Trophoblast cell (in vitro differentiated cells and primary cell): ENCODE results near the gene TUBB6. TPM values are rescaled to one million over a fixed set of nuclear protein-coding genes. Genes with fewer than 3 reads are reported as not detected.

Experiments used
- DNase-seq, 2 donors: peaks; one replicate each; pipeline ENCODE4 v3.0.0-alpha.2; 2016
- H2AFZ ChIP-seq: 2 replicates; pipeline ENCODE4 v1.6.1; 2013; ENCODE audit warnings: low read length, moderate library complexity, mild to moderate bottlenecking; ENCODE audit not compliant: insufficient read depth, poor library complexity
- H2AK5ac ChIP-seq: 2 replicates; pipeline ENCODE4 v1.6.1; 2013; ENCODE audit warnings: mild to moderate bottlenecking, low read length
- H2BK120ac ChIP-seq: 2 replicates; pipeline ENCODE4 v1.6.1; 2013; ENCODE audit warnings: low read length, mild to moderate bottlenecking, moderate library complexity; ENCODE audit not compliant: insufficient read depth, poor library complexity
- H2BK12ac ChIP-seq: 2 replicates; pipeline ENCODE4 v1.6.1; 2013; ENCODE audit warnings: mild to moderate bottlenecking, low read length, moderate library complexity
- H2BK5ac ChIP-seq: 2 replicates; pipeline ENCODE4 v1.6.1; 2013; ENCODE audit warnings: low read length, low read depth, moderate library complexity, mild to moderate bottlenecking; ENCODE audit not compliant: poor library complexity
- H3K14ac ChIP-seq: 2 replicates; pipeline ENCODE4 v1.6.1; 2013; ENCODE audit warnings: mild to moderate bottlenecking, low read length
- H3K18ac ChIP-seq: 2 replicates; pipeline ENCODE4 v1.6.1; 2013; ENCODE audit warnings: mild to moderate bottlenecking, low read length
- H3K23ac ChIP-seq: 2 replicates; pipeline ENCODE4 v1.6.1; 2013; ENCODE audit warnings: low read length
- H3K27ac ChIP-seq: 2 replicates; pipeline ENCODE4 v1.5.1; 2013; ENCODE audit warnings: low read depth, mild to moderate bottlenecking, inconsistent platforms, low read length, moderate library complexity
- H3K27me3 ChIP-seq: 2 replicates; pipeline ENCODE4 v1.6.1; 2013; ENCODE audit warnings: inconsistent platforms, mild to moderate bottlenecking, low read length, moderate library complexity; ENCODE audit not compliant: insufficient read depth
- H3K36me3 ChIP-seq, 2 experiments: 1 replicate in 1 of 2; 2 replicates in 1 of 2; pipeline ENCODE4 v1.6.1; 2013; ENCODE audit warnings: low read length in 2 of 2, mild to moderate bottlenecking in 2 of 2, moderate library complexity in 1 of 2; ENCODE audit not compliant: insufficient read depth in 2 of 2, control insufficient read depth in 1 of 2
- H3K4ac ChIP-seq: 2 replicates; pipeline ENCODE4 v1.6.1; 2013; ENCODE audit warnings: low read depth, mild to moderate bottlenecking, low read length, moderate library complexity
- H3K4me1 ChIP-seq, 2 experiments: 1 replicate in 1 of 2; 2 replicates in 1 of 2; pipeline ENCODE4 v1.6.1; 2013; ENCODE audit warnings: low read length in 2 of 2, mild to moderate bottlenecking in 2 of 2, moderate library complexity in 1 of 2; ENCODE audit not compliant: insufficient read depth in 2 of 2, control insufficient read depth in 1 of 2
- H3K4me2 ChIP-seq: 2 replicates; pipeline ENCODE4 v1.6.1; 2013; ENCODE audit warnings: inconsistent platforms, mild to moderate bottlenecking, low read length, moderate library complexity
- H3K4me3 ChIP-seq: 2 replicates; pipeline ENCODE4 v1.5.1; 2013; ENCODE audit warnings: mild to moderate bottlenecking, low read depth, low read length, inconsistent platforms
- H3K79me1 ChIP-seq: one replicate; pipeline ENCODE4 v1.6.1; 2013; ENCODE audit warnings: low read length
- H3K79me2 ChIP-seq: 2 replicates; pipeline ENCODE4 v1.6.1; 2013; ENCODE audit warnings: low read length, mild to moderate bottlenecking; ENCODE audit not compliant: control insufficient read depth, insufficient read depth, poor library complexity
- H3K9ac ChIP-seq: 2 replicates; pipeline ENCODE4 v1.6.1; 2013; ENCODE audit warnings: mild to moderate bottlenecking, low read length
- H3K9me3 ChIP-seq: 2 replicates; pipeline ENCODE4 v1.6.1; 2013; ENCODE audit warnings: low read depth, mild to moderate bottlenecking, control low read depth, inconsistent platforms, low read length; ENCODE audit not compliant: insufficient read depth
- H4K12ac ChIP-seq: 2 replicates; pipeline ENCODE4 v1.6.1; 2013; ENCODE audit warnings: low read depth, mild to moderate bottlenecking, low read length, moderate library complexity
- H4K8ac ChIP-seq: 2 replicates; pipeline ENCODE4 v1.6.1; 2013; ENCODE audit warnings: low read depth, mild to moderate bottlenecking, low read length, moderate library complexity
- H4K91ac ChIP-seq: one replicate; pipeline ENCODE4 v1.6.1; 2013; ENCODE audit warnings: low read depth, mild to moderate bottlenecking, low read length, moderate library complexity
- WGBS: extraction: QIAGEN DNeasy Blood & Tissue Kit; methylation state at CpG from one replicate; pipeline ENCODE4 v1.1.7; 2013; ENCODE audit warnings: missing lambda C conversion rate; ENCODE audit not compliant: insufficient read length, insufficient coverage; ENCODE audit errors: extremely low coverage; 5-methylcytosine and 5-hydroxymethylcytosine counted together
- polyA plus RNA-seq: library from polyadenylated mRNA; stranded (reverse); fragments of 200-250 nt; gene quantifications from 2 replicates; pipeline ENCODE4 v1.2.3, GENCODE V29; 2013

The TUBB6 gene
- 229 and 231 TPM in 2 replicates for polyA plus RNA-seq

DNA sequence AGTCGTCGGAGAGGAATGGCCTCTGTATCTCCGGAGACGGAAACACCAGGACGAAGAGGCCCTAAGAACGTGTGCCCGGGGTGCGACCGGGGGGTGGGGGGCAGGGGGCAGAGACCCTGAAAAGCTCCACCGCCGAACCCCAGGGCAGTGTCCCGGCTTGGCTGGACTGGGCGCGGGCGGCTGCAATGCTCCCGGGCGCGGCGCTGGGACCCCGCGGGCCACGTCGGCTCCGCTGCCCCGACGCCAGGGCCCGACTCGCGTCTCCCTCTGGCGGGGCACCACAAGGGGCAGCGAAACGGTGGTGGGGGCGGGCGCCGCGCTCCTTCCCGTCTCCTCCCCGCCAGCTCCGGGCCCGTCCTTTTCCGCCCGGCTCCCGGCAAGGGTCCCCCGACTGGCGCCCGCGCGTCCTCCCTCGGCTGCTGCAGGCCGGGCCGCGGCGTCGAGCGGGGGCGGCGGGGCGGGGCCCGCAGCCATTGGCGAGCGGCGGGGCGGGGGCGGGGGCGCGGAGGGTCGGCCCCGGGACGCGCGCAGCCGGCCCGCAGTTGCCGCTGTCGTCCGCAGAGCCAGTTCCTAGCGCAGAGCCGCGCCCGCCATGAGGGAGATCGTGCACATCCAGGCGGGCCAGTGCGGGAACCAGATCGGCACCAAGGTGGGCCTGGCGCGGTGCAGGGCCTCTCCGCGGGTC lies at the start of gene TUBB6:
Gene TUBB6, plus strand, starts transcription at position 541 of the 685 bp plus-strand sequence. Its CDS starts 52 bp downstream, at position 593.
- peak within 1 kb of the TSS; percentile 74 for H3K4ac ChIP-seq
- H3K14ac ChIP-seq, result peak within 1 kb of the TSS; percentile 99
- H4K91ac ChIP-seq, result peak within 1 kb of the TSS; percentile 92
- no peak within 1 kb of the TSS for H3K23ac ChIP-seq
- H3K36me3 ChIP-seq, result peaks cover 11 to 15% of the 10 kb centered on the region in 2 experiments
- H3K4me2 ChIP-seq, result peak within 1 kb of the TSS; percentile 79
- H2AK5ac ChIP-seq, result peak within 1 kb of the TSS; percentile 68
- peak within 1 kb of the TSS; percentile 91 for H3K9ac ChIP-seq
- no CpG with 5 or more reads among the region's 88 CpGs for WGBS
- peak within 1 kb of the TSS; percentile 53 for H2BK12ac ChIP-seq
- peaks cover 18% of the 10 kb centered on the region for H3K79me1 ChIP-seq
- H3K9me3 ChIP-seq, result no peaks in the 10 kb centered on the region
- peak within 1 kb of the TSS; percentile 97 for H2BK120ac ChIP-seq
- H3K4me1 ChIP-seq, result peaks cover 6 to 23% of the 10 kb centered on the region in 2 experiments
- H3K27me3 ChIP-seq, result no peaks in the 10 kb centered on the region
- H3K27ac ChIP-seq, result peak within 1 kb of the TSS; percentile 88
- H2BK5ac ChIP-seq, result peak within 1 kb of the TSS; percentile 96
- H2AFZ ChIP-seq, result peak within 1 kb of the TSS; percentile 96
- H4K8ac ChIP-seq, result peak within 1 kb of the TSS; percentile 94
- peaks cover 13% of the 10 kb centered on the region for H3K79me2 ChIP-seq
- peak; percentile 37 to 71 for DNase-seq
- H3K4me3 ChIP-seq, result peak within 1 kb of the TSS; percentile 93
- H4K12ac ChIP-seq, result peak within 1 kb of the TSS; percentile 96
- peak within 1 kb of the TSS; percentile 100 for H3K18ac ChIP-seq

DNA sequence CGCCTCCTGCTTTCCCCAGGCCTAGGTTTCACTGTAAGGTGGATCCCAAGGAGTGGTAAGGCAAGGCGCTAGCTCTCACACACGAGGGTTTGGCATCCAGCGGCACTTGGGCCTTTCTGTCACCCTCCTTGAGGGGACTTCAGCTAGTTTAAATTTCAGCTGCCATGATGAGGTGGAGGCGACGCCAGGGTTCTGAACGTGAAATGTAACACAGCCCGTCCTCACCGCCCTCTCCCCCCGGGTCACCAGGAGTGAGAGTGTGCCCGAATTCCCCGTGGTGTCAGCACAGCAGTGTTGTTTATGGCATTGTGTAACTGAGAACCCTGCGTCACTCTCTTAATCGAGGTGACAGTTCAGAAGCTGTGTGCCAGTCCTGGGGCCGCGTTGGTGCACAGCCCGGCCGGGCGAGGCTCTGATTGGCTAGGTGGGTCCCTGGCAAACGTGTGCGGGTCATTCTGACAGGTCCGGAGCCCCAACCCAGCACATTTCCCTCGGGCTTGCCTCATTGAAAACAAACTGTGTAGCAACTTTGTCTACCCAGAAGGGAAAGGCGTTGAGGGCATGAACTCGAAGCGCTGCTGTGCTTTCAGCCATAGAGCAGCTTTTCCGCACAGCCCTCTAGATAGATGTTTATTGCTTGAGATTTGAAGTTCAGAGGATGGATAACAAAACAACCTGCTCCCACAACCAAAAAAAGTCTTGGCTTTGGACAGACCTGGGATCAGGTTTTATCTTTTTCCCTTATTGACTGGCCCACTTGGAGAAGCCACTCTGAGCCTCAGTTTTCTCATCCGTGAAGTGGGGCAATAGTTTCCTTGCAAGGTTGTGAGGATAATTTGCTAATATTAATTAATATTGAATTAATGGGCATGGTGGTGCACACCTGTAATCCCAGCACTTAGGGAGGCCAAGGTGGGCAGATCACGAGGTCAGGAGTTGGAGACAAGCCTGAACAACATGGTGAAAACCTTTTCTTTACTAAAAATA lies 49.0 kb upstream of the TUBB6 start:
- DNase-seq, result no peak
- H3K4me1 ChIP-seq, result peaks cover 10 to 11% of the 10 kb centered on the region in 2 experiments

DNA sequence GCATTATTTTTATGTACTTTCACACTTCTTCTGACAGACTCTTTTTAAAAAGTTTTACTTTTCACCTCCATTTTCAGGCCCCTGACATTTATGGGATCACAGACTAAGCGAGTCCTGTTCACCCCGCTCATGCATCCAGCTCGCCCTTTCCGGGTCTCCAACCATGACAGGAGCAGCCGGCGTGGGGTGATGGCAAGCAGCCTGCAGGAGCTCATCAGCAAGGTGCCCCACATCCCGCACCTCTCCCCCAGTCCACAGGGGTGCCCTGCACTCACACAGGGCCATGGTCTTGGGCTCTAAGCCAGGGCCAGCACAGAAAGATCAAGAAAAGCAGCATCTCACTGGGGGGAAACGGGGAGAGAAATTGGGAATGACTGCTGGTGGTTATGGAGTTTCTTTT lies 45.3 kb upstream of the TUBB6 start:
- Histone ChIP-seq H3K4me1 (no peaks in the 10 kb centered on the region), H3K18ac (no peak overlapping the region), H2BK5ac (no peak overlapping the region), H4K8ac (no peak overlapping the region), H2BK12ac (no peak overlapping the region), H3K79me2 (no peaks in the 10 kb centered on the region), H3K36me3 (no peaks in the 10 kb centered on the region), H3K9ac (no peak overlapping the region), H3K9me3 (no peaks in the 10 kb centered on the region), H3K4me2 (no peak overlapping the region), H3K79me1 (no peaks in the 10 kb centered on the region), H4K12ac (no peak overlapping the region), H3K27ac (no peak overlapping the region), H2BK120ac (no peak overlapping the region), H2AFZ (no peak overlapping the region), H3K4me3 (no peak overlapping the region), H3K14ac (no peak overlapping the region), H3K4ac (no peak overlapping the region), H3K23ac (no peak overlapping the region), H2AK5ac (no peak overlapping the region), H4K91ac (no peak overlapping the region), H3K27me3 (no peaks in the 10 kb centered on the region)
- no peak for DNase-seq
- WGBS, result no CpG with 5 or more reads among the region's 8 CpGs

More for the DNA sequence above, 49.0 kb upstream of the TUBB6 start:
- Histone ChIP-seq H3K14ac (no peak overlapping the region), H3K9me3 (peaks cover 2% of the 10 kb centered on the region), H3K36me3 (no peaks in the 10 kb centered on the region), H3K27ac (no peak overlapping the region), H3K9ac (no peak overlapping the region), H2BK12ac (no peak overlapping the region), H3K18ac (no peak overlapping the region), H3K79me2 (no peaks in the 10 kb centered on the region), H4K12ac (no peak overlapping the region), H2BK5ac (no peak overlapping the region), H2AFZ (no peak overlapping the region), H3K79me1 (no peaks in the 10 kb centered on the region), H3K4ac (no peak overlapping the region), H4K8ac (no peak overlapping the region), H3K27me3 (peaks cover 12% of the 10 kb centered on the region), H3K4me3 (no peak overlapping the region), H3K4me2 (no peak overlapping the region), H2BK120ac (no peak overlapping the region), H2AK5ac (no peak overlapping the region), H4K91ac (no peak overlapping the region), H3K23ac (no peak overlapping the region)
- WGBS, result no CpG with 5 or more reads among the region's 29 CpGs

DNA sequence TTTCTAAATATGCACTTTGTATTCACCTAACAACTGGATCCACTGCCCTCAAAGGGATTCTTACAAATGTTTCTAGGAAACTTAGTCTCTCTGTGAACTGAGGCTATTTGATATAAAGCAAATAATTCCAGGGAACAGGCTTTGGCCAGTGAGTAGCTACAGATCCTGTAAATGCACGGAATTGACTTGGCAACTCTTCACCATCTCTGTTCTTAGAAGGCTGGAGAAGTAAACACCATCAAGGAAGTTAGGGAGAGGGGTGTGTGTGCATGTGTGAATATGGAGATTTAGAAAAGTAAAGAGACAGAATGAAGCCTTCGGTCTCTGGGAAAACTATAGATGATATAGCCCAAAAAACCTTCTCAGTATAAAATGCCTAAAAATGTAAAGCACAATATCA lies 43.2 kb upstream of the TUBB6 start:
- Histone ChIP-seq H2AFZ (no peak overlapping the region), H4K12ac (no peak overlapping the region), H3K4me3 (no peak overlapping the region), H3K79me1 (no peaks in the 10 kb centered on the region), H4K8ac (no peak overlapping the region), H4K91ac (no peak overlapping the region), H3K4ac (no peak overlapping the region), H2BK12ac (no peak overlapping the region), H3K14ac (no peak overlapping the region), H3K23ac (no peak overlapping the region), H3K27me3 (no peaks in the 10 kb centered on the region), H2BK120ac (no peak overlapping the region), H3K4me1 (no peaks in the 10 kb centered on the region), H3K9me3 (no peaks in the 10 kb centered on the region), H2AK5ac (no peak overlapping the region), H3K18ac (no peak overlapping the region), H3K27ac (no peak overlapping the region), H3K36me3 (no peaks in the 10 kb centered on the region), H3K9ac (no peak overlapping the region), H2BK5ac (no peak overlapping the region), H3K79me2 (no peaks in the 10 kb centered on the region), H3K4me2 (no peak overlapping the region)
- no peak for DNase-seq
- no CpG with 5 or more reads among the region's 2 CpGs for WGBS
